HG02938 (cell line): Measurements from ENCODE around the gene FRZB.

ENCODE experiments used
- ATAC-seq: cut with Tn5 transposase; IDR thresholded peaks from one replicate; pipeline ENCODE4 v1.9.1; 2021; ENCODE audit warnings: mild to moderate bottlenecking, moderate library complexity; ENCODE audit not compliant: unreplicated experiment

The FRZB gene

DNA sequence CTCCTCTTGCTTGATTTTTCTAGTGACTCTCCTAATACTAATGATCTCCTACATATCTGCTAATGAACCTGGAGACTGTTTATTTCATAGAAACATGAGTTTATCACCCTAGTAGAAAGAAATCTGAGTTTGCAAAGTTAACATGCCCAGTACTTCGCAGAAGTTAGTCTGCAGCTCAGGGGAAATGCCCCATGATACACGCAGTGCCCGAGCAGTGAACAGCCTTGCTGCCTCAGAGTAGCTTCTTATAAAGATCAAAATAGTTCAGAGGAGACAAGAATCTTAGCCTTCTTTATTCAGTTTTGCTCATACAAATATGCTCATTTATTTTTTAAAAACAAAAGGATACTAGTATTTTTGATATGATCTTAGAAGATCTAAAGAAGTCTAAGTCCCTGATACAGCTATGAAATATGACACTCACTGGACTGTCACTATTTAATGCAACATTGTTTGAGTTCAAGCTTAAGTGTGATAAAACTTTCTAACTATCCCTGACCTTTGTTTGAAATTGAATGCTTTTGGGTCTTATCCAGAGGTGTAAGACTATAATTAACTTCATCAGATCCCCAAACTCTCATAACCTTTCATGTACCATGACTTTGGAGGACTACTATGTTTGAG is 20.5 kb downstream of the FRZB start:
- no peak for ATAC-seq

DNA sequence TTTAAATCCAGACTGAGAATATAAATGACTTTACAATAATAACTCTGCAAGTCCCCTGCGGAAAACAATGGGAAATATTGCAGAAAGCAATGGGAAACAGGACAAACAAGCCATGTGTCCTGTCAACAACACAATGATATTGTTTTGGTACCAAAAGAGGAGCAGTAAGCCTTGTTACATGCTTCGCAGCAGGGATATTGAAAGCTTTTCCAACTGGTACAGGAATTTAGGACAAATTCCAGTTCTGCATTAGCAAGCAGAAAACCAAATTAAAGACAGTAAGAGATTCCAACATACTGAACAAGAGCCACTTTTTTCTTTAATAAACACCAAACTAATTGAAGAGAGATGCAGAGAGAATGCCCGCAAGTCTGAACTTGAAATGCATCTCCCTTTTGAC is 30.0 kb downstream of the FRZB start:
- no peak for ATAC-seq

DNA sequence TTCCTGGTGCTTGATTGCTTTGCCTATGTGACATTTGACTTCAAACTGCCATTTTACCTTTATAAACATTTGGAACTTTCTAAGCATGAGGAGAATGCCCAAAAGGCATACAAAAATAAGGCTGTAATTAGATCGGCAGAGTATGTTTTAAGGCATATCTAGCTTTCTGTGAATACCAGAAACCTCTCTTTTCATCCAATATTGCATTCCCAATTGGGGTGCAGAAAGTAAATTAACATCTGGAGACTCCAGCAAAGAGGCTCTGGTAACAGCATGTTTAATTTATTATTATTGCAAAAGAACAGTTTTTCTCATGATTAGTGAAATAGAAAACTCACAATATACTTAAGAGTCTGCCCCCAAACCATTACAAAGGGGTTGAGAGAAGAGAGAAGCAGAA is 32.1 kb downstream of the FRZB start:
- no peak for ATAC-seq

DNA sequence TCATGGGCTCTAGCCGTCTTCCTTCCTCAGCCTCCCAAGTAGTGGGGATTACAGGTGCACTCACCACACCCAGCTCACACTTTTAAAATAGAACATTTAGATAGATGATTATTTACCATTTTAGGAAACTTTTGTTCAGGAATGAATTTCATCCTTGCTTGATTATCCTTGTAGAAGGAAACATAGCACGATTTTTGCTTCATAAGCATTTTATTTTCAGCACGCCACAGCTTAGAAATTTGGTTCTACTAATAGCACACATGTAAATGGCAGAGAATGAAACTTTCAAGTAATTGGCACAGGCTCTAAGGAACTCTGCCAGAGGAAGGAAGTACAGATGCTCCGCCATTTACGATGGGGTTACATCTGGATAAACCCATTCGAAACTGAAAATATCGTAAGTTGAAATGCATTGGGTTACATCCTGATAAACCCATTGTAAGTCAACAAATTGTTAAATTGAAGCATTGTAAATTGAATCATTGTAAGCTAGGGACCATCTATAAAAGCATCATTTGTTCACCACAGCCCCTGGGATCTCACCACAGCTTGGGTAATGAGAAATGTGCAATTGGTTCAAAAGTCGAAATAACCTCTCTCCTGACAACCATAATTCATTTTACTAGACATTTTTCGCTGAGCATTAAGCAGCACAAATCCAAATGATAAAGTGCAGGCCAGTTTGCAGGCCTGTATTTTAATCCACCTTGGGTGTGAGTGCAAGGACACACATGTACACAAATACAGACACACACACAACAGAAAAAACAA is 33.2 kb downstream of the FRZB start:
- ATAC-seq = no peak

DNA sequence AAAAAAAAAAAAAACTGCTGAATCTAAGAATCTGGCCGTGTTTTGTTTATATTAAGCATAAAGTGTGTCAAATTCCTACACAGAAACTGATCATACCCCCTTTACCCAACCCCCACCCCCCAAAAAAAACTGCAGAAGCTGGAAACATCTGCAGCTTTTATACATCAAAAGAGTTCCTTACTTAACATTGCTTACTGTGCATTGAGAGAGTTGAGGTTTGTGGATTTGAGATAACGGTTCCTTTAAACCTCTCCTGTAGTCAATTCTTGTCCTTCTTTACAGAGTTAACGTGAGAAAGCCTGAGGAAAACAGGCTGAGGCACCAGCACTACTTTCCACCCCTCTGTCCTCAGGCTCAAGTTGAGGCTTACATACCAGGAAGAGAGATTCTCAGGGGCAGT is 34.5 kb downstream of the FRZB start:
- no peak for ATAC-seq

DNA sequence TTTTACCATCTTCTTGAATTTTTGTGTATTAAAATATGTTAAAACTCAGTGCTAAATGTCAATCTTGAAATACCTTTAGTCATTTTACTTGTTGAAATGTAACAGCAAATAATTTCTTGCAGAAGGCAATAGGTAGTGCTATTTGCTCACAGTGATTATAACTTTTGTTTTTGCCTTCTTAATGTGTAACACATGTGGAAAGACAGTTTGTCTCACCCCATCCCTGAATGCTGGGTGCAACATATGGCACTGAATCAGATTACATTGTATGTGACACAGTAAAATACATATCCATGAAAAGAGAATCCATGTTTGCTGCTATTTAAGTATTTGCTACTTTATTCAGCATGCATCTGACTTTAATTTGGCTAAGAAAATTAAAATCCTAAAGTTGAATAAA is 35.3 kb downstream of the FRZB start:
- ATAC-seq = no peak

DNA sequence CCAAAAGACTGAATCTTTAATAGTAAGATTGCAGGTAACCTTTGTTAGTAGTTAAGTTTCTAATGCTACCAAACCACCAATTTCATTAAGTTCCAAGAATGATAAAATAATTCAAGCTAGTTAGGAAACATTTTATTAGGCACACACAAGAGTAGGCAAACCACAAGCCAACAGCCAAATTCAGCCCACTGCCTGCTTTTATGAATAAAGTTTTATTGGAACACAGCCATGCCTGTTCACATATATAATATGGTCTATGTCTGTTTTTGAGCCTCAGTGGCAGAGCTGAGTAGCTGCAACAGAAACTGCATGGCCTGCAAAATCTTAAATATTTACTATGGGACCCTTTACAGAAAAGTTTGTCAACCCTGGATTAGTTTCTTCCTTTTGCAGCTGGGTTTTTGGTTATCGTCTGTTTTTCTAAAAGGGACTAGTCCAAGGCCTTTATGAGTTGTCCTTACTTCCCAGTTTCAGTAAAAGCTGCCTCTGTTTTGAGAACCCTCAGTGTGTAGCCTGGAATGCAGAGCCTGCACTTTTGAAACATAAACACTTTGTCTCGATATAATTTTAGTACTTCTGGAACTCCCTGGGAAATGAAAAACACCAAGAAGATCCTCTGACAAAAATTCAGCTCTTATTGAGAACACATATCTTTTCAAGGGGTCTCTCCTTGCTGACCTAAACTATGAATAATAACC is 39.1 kb downstream of the FRZB start:
- ATAC-seq = no peak

DNA sequence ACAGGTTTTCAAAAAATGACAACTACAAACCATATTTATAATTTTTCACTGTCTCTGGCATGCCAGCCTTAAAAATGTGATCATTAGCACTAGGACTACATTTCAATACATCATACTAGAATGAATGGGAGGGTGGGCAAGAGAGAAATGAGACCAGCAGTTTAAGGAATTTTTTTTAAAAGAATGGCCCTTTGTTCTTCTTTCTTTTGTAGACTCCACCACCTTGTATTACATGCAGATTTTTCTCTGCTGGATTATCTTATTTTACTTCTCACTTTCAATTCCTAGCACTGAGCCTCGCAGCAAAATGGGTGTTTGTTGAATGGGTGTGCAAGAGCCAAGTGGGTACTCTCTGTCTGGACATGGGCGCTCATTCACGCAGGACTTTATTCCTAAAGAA is 39.9 kb downstream of the FRZB start:
- ATAC-seq = no peak

DNA sequence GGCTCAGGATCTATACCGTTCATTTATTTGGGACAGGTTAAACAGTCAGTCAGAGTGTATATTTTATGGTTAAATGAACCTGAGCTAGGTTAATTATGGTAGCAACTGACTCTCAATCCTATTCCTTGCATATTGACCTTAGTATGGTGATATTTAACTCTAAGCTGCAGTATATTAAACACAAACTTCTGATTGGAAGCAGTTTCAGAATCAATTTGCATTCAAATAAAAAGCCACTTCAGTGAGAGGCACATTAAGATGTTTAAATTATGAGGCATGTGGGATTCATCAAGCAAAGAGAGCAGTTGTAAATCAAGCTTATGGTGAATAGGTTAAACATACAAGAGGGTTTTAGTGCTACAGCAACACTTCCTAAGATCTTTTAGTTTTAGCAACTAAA is 40.4 kb downstream of the FRZB start:
- ATAC-seq = no peak

DNA sequence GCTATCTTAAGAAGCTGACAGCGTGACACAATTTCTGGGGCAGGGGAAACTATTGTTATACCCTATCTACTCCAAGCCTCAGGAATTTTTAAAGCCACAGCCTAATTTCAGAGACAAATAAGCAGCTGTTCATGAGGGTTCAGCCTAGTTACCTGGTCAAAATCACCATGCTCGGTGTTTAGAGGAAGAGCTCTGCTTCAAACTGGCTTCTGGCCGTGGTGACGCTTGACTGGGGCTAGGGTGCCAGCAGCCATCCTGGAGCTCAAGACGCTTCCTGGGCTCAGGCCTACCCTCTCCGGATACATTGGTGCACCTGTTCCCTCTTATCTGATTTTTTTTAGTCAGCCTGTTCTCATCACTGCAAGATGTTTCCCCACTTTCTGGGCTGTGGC is 41.7 kb downstream of the FRZB start:
- no peak for ATAC-seq

DNA sequence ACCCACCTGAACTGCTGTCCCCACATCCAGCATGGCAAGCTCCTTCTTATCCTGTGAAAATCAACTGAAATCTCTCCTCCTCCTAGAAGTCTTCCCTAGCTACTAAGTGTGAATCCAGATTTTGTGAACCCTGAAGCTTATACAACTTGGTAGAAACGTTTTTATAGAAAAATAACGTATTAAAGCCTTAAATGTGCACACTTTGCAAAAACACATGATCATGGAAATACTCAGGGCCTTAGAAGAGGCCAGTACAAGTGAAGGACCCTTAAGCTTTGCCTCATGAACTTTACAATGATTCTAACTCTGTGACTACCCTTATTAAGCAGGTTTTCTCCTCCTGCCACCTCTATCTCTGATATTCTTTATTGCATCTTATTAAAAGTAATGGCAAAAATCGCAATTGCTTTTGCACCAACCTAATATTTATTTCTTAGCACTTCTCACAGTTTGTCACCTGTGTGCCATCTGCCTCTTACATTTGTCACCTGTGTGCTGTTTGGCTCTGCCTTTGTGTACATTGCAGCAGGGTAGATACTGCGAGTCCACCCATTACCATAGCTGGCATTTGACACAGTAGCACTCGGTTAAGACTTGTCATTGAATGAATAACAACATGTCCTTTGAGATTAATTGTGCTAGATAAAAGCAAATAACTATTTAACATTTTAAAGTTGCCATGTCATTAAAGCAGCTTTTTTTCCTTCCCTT is 42.2 kb downstream of the FRZB start:
- no peak for ATAC-seq

DNA sequence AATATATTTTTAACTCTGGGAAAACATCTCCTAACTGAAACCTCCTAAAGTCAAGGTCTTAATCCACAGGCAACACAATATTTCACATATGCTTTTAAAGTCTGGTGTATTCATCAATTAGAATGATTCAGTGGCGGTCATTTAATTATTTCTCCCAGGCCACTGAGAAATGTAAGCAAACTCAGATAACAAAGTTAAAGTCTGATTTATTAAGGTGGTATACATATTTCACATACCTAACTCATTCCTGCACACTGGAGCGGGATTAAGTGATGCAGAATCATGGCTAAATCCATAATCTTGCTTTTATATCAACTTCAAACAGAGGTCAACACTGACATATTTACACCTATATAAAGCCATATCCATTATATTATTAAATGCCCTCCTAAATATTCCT is 43.7 kb downstream of the FRZB start:
- ATAC-seq = no peak

DNA sequence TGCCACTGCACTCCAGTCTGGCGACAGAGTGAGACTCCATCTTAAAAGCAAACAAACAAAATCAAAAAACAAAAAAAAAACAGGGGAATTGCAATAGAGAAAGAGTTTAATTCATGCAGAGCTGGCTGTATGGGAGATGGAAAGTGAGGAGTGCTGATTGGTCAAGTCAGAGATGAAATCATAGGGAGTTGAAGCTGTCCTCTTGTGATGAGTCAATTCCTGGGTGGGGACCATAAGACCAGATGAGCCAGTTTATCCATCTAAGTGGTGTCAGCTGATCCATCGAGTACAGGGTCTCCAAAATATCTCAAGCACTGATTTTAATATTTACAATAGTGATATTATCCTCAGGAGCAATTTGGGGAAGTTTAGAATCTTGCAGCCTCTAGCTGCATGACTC is 45.3 kb downstream of the FRZB start:
- ATAC-seq = no peak

DNA sequence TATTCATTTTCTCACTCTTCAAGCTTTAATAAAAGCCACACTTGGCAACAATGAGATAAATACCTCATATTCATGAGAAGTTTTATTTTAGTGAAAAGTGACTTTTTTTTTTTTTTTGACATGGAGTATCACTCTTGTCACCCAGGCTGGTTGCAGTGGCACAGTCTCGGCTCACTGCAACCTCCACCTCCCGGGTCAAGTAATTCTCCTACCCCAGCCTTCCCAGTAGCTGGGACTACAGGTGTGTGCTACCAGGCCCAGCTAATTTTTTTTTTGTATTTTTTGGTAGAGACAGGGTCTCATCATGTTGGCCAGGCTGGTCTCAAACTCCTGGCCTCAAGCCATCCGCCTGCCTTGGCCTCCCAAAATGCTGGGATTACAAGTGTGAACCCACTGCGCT is 47.0 kb downstream of the FRZB start:
- ATAC-seq = no peak

DNA sequence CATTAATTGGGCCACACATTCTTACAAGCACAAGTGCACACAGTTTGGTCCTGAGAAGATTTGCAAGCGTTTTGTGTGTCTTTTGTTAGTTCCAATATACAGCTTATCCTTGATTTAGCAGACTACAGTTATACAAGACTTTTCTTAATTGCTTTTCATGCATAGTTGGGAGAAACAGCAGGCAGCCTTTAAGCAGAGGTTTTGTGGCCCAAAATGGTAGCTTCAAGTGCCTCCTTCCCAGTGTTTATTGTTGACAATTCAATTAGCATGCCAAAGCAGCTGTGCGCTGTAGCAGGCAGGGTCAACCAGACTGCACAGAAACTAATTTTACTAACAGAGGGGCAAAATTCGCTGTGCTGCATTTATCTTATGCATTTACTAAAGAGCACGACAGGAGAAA is 47.5 kb downstream of the FRZB start:
- no peak for ATAC-seq

DNA sequence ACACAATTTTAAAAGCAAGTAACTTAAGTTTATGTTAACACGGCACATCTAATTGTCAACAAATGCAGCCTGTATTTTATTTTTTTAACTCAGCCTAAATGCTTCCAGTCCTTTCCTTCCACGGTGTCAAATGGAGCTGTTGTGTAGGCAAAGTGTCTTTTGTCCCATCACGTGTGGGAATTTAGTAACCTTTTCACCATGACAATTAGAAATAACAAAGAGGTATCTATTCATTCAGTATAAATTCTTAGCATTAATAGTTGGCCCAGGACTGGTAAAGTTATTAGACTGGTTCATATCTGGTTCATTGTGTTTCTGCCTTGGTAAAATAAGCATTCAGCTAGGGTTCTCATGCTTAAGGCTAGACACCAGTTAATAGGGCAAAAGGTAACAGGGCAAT is 47.9 kb downstream of the FRZB start:
- no peak for ATAC-seq

DNA sequence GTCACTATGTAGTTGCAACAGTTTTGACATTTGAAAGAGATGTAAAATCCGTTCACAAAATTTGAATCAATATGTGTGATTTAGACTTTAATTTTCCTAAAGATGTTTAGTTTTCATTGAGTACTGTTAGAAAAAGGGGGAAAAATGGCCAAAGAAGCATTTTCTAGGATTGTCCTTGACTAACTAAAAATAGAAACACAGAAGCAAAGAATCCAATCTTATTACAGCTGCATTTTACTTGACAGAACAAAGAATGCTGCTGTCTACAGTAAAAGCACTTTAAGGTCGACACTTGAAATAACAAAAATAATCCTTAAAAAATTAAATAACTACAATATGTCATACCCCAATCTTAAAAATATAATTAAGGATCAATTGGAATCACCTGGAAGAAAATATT is 48.9 kb downstream of the FRZB start:
- no peak for ATAC-seq

DNA sequence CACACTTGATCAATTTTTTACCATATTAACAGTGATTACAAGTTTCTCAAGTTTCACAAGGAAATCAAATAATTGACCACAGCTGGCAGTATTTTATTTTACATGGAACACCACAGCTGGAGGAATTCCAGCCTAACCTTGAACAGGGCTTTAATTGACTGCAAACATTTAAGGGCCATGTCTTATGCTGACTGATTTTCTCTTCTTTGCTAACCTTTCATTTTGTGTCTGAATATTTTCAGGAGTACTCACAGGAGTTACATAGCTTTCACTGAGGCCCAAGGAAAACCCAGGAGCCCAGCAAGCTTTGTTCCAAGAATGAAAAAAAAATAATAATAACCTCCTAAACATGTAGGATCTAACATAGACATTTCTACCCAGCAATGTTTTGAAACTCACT is 49.6 kb downstream of the FRZB start:
- no peak for ATAC-seq

DNA sequence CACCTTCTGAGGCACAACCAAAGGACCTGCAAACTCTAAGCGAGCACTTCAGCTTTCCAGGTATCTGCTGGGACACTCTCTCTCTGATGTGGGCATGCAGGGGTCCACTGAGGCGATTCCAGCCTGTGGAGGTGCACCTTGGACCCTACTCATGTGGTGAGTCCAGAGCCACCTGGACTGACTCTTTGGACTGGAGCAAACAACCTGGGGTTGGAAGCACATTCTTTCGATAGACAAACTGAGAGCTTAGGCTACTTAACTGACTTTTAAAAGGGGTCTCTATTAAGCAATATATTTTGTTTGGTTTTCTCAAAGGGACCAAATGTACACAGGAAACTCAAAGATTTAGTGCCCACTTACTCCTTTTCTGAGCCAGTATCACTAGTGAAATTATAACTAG is 51.6 kb downstream of the FRZB start:
- no peak for ATAC-seq

DNA sequence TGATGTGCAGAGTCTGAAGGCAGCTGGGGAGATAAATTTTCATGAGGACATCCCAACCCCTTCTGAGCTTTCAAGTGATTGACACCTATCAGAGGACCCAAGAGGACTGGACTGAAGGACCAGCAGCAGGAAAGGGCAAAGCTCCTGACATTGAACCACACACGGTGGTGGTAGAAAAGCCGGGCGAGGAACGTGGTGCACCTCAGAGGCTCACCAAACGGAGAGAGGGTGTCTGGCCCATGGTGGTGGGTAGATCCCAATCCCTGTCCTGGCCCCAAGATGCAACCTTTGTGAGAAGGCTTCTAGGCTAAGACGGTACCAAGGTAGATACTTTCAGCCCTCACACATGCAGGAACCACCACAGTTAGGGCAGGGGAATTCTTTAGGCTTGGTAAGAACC is 52.1 kb downstream of the FRZB start:
- no peak for ATAC-seq

DNA sequence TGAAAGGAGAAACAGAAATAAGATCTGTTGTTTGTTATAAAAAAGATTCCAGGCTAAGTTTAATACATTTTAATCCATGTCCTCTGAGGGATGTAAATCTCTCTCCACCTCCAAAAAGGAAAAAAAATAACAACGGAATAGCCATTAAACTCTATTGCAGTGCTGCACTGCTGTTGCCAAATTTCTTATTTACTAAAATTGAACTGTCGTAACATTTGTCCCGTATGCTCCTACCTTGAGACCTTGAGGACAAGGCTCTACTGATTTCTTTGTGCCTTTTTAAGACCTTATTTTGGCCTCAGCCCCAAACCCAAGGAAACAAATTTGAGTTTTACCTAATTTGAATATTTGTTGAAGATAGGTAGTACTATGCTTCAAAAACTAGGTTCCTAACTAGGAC is 56.4 kb downstream of the FRZB start:
- no peak for ATAC-seq

DNA sequence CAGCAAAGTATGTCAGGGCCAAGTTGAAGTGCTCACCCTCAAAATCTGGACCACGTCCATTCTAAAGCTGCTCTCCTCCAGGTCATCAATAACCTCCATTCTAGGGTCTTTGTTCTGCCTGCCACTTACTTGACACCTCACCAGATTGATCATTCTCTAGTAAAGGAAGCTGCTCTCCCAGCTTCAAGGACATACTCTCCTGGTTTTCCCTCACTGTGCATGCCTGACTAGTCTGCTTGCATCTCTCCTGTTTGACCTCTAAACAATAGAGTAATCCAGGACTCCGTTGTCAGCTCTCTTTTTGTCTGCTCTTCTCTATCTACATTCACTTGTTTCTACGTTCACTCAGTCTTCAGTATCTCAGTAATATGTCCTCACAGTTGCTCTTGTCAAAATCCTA is 59.1 kb downstream of the FRZB start:
- ATAC-seq = no peak
